CD4-positive, alpha-beta T cell (primary cell): ENCODE data around the gene CCNL1. TPM values are rescaled to one million over a fixed set of nuclear protein-coding genes. Genes with fewer than 3 reads are reported as not detected.

Experiments used
- ATAC-seq: fragments of 200-7000 bp; cut with Tn5 transposase; one replicate; pipeline ENCODE4 v1.10.0; 2022; ENCODE audit warnings: mild to moderate bottlenecking; ENCODE audit not compliant: poor library complexity
- CTCF ChIA-PET: fragments of 350-600 bp; sonication (Branson Sonifier 250); formaldehyde crosslinking; loops from one replicate; lab custom pipeline; 2021; ENCODE audit warnings: antibody characterized with exemption, inconsistent platforms; lab: Charles Lee
- POLR2A ChIA-PET: fragments of 350-600 bp; sonication (Branson Sonifier 250); formaldehyde crosslinking; loops from one replicate; lab custom pipeline; 2021; ENCODE audit warnings: antibody characterized with exemption, inconsistent platforms; lab: Charles Lee
- DNase-seq, 14 experiments: peaks; one replicate each; pipeline ENCODE4 v3.0.0-alpha.2; 2013 to 2020; ENCODE audit warnings: mixed read lengths in 2 of 14
- H3K27ac ChIP-seq, 2 donors: one replicate each; pipeline versions ENCODE4 v1.5.1 to v1.7.0; 2013; ENCODE audit warnings: low read length in 2 of 2, low read depth in 1 of 2, mild to moderate bottlenecking in 1 of 2
- H3K27me3 ChIP-seq, 2 experiments: 1 replicate in 1 of 2; 2 replicates in 1 of 2; pipeline versions ENCODE4 v1.6.1 to v1.7.0; 2013; ENCODE audit warnings: low read length in 2 of 2, control low read depth in 1 of 2, mild to moderate bottlenecking in 1 of 2, moderate library complexity in 1 of 2; ENCODE audit not compliant: insufficient read depth in 2 of 2, control insufficient read depth in 1 of 2
- H3K36me3 ChIP-seq: one replicate; pipeline ENCODE4 v1.6.1; 2013; ENCODE audit warnings: low read length, control low read depth; ENCODE audit not compliant: insufficient read depth
- H3K4me1 ChIP-seq: one replicate; pipeline ENCODE4 v1.6.1; 2013; ENCODE audit warnings: low read length, control low read depth; ENCODE audit not compliant: insufficient read depth
- H3K4me3 ChIP-seq: one replicate; pipeline ENCODE4 v1.5.1; 2013; ENCODE audit warnings: mild to moderate bottlenecking, low read length, moderate library complexity
- H3K9me3 ChIP-seq, 2 experiments: 1 replicate in 1 of 2; 2 replicates in 1 of 2; pipeline versions ENCODE4 v1.6.1 to v1.7.0; 2013; ENCODE audit warnings: low read length in 2 of 2, mild to moderate bottlenecking in 2 of 2, control low read depth in 1 of 2, moderate library complexity in 1 of 2; ENCODE audit not compliant: control insufficient read depth in 1 of 2, insufficient read depth in 1 of 2
- H3K27ac Mint-ChIP-seq: one replicate; pipeline ENCODE4 v1.8.0; 2020; ENCODE audit warnings: mixed read lengths
- H3K27me3 Mint-ChIP-seq: one replicate; pipeline ENCODE4 v1.8.0; 2021; ENCODE audit warnings: mixed read lengths
- H3K36me3 Mint-ChIP-seq: one replicate; pipeline ENCODE4 v1.8.0; 2021; ENCODE audit warnings: low read depth, mixed read lengths
- H3K4me1 Mint-ChIP-seq: one replicate; pipeline ENCODE4 v1.8.0; 2021; ENCODE audit warnings: low read depth, mixed read lengths
- H3K4me3 Mint-ChIP-seq: one replicate; pipeline ENCODE4 v1.8.0; 2020; ENCODE audit warnings: mild to moderate bottlenecking, mixed read lengths
- H3K9me3 Mint-ChIP-seq: one replicate; pipeline ENCODE4 v1.8.0; 2020; ENCODE audit warnings: mixed read lengths
- CTCF ChIP-seq: fragments of 200-600 bp; IDR thresholded peaks from one replicate; pipeline ENCODE4 v1.8.0; 2022; ENCODE audit warnings: antibody characterized with exemption, mild to moderate bottlenecking
- intact Hi-C, 2 experiments: fragments of 100-400 bp; cut with DNase I in 1 of 2; cut with micrococcal nuclease in 1 of 2; formaldehyde crosslinking; loops; one replicate each; pipeline versions ENCODE4 v1.15.1 to v1.9.0; 2023 to 2025; cut with DNase I, micrococcal nuclease
- total RNA-seq, 174 experiments: library from RNA in 2 of 174; stranded (reverse) in 2 of 174; gene quantifications; one replicate each; pipeline ENCODE4 v1.2.3 and lab custom pipeline; 2021 to 2026

CCNL1 gene
- total RNA-seq, 2 experiments from 2014 or later: 1,350 to 1,388 TPM

- H3K4me3 Mint-ChIP-seq: no peak overlapping the region
Measured at GRCh38 chr3:157148196-157148889, 11.6 kb downstream of the CCNL1 start.

GRCh38 chr3:157147099-157147803 is 12.7 kb downstream of the CCNL1 start:
- peaks cover 48% of the 10 kb centered on the region for H3K4me1 Mint-ChIP-seq
- H3K36me3 Mint-ChIP-seq: peaks cover 96% of the 10 kb centered on the region
- no peak for TF ChIP-seq CTCF
- ChIA-PET POLR2A (interaction anchor here (1.2 to 4.1 kb wide), 3 partner anchors 13 to 52 kb away, joined by 3 to 44 read pairs (median 8); partner anchors contain the start of gene CCNL1), CTCF (interaction anchor here (0.7 to 2.0 kb wide), 2 partner anchors 10 to 64 kb away, joined by 4 to 9 read pairs; no protein-coding TSS in a partner anchor)
- no peak overlapping the region for H3K4me3 ChIP-seq
- no peaks in the 10 kb centered on the region for H3K27me3 Mint-ChIP-seq
- H3K27me3 ChIP-seq: no peaks in the 10 kb centered on the region
- intact Hi-C loops: no loop called here
- H3K27ac ChIP-seq: no peak overlapping the region
- ATAC-seq (peak; percentile 30), DNase-seq (no peak)
- H3K4me3 Mint-ChIP-seq: no peak overlapping the region
- no peaks in the 10 kb centered on the region for H3K9me3 Mint-ChIP-seq
- no peaks in the 10 kb centered on the region for H3K9me3 ChIP-seq
- peak overlapping the region; percentile 81 for H3K27ac Mint-ChIP-seq
- H3K4me1 ChIP-seq: no peaks in the 10 kb centered on the region
- peaks cover 86% of the 10 kb centered on the region for H3K36me3 ChIP-seq

More at GRCh38 chr3:157148196-157148889, 11.6 kb downstream of the CCNL1 start:
- Histone ChIP-seq H3K9me3 (no peaks in the 10 kb centered on the region), H3K27ac (no peak overlapping the region), H3K4me3 (no peak overlapping the region), H3K27me3 (no peaks in the 10 kb centered on the region), H3K36me3 (peaks cover 92% of the 10 kb centered on the region), H3K4me1 (no peaks in the 10 kb centered on the region)
- CTCF ChIA-PET: interaction anchor here (3.5 kb wide), 1 partner anchor 11 kb away, joined by 16 read pairs; no protein-coding TSS in a partner anchor
- Mint-ChIP-seq H3K27ac (peak overlapping the region; percentile 81), H3K9me3 (no peaks in the 10 kb centered on the region), H3K27me3 (no peaks in the 10 kb centered on the region), H3K36me3 (peaks cover 100% of the 10 kb centered on the region), H3K4me1 (peaks cover 58% of the 10 kb centered on the region)
- DNase-seq (peak in 1 of 14 experiments; percentile 22), ATAC-seq (peak; percentile 32)
- POLR2A ChIA-PET: interaction anchor here (0.9 to 4.1 kb wide), 4 partner anchors 10 to 26 kb away, joined by 3 to 44 read pairs (median 6); partner anchors contain the start of gene CCNL1
- intact Hi-C loops: no loop called here
- TF ChIP-seq CTCF: no peak

GRCh38 chr3:157145606-157146322 is 14.2 kb downstream of the CCNL1 start:
- POLR2A ChIA-PET: no interaction called here
- Mint-ChIP-seq H3K27me3 (no peaks in the 10 kb centered on the region), H3K9me3 (no peaks in the 10 kb centered on the region), H3K4me3 (peak overlapping the region; percentile 20), H3K27ac (peak overlapping the region; percentile 81), H3K36me3 (peaks cover 87% of the 10 kb centered on the region), H3K4me1 (peaks cover 36% of the 10 kb centered on the region)
- Histone ChIP-seq H3K9me3 (no peaks in the 10 kb centered on the region), H3K4me3 (no peak overlapping the region), H3K27me3 (no peaks in the 10 kb centered on the region), H3K27ac (no peak overlapping the region), H3K36me3 (peaks cover 74% of the 10 kb centered on the region), H3K4me1 (no peaks in the 10 kb centered on the region)
- no peak for TF ChIP-seq CTCF
- intact Hi-C loops: no loop called here
- CTCF ChIA-PET: interaction anchor here (2.0 kb wide), 1 partner anchor 8 kb away, joined by 9 read pairs; no protein-coding TSS in a partner anchor
- DNase-seq (no peak), ATAC-seq (no peak)
